ENCODE data around the gene RTP1. TPM values are rescaled to one million over a fixed set of nuclear protein-coding genes. Genes with fewer than 3 reads are reported as not detected.

Gene RTP1
- total and polyA plus RNA-seq, 2 of the 4 experiments (the other 2 are of a cell fraction), result not detected

DNA sequence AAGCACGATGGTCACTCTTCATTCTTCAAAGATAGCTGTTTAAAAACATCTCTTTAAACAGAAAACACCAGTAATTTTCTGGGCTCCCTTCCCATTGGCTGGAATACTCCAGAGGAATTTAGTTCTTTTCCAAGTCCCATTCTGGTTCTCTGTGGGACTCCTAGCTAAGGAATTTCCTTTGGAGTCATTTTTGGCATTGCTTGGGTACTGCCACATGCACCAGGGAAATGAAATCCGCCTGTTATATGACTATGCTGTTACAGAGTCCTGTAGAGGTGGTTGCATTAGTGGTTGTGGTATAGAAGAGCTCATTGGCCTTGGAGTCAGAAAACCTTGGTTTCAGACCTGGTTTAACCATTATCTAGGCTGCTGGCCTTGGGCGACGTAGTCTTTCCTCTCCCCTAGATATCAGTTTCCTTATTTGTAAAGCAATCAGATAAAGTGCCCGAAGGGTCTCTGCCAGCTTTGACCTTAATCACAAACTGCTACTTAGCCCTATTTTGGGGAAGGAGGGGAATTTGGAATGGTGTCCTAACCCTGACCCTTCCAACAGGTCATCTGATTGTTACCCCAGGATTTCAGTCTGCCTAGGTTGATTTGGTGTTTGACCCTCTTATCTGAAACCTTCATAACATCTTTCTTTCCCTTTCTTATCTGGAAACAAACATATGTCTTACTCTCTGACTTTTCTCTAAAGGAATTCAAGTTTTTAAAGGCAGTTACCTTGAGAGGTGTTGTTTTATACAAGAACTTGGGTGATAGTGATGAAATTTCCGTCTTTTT lies 13.4 kb downstream of the RTP1 start:
- Histone ChIP-seq H3K27me3 (ENCODE audit: control insufficient read depth, insufficient read depth, low read length) (no peaks in the 10 kb centered on the region; the same call in 1 of the 2 replicates), H3K9me3 (ENCODE audit: control insufficient read depth, insufficient read depth, low read length) (peaks cover 2% of the 10 kb centered on the region; the same call in 1 of the 2 replicates), H4K20me1 (ENCODE audit: insufficient read depth, low read length) (no peaks in the 10 kb centered on the region), H3K27ac (ENCODE audit: insufficient read depth, low read length) (no peak overlapping the region), H3K4me1 (ENCODE audit: control insufficient read depth, insufficient read depth, low read length) (peaks cover 8% of the 10 kb centered on the region), H3K36me3 (ENCODE audit: control insufficient read depth, insufficient read depth, low read length) (no peaks in the 10 kb centered on the region), H3K79me1 (ENCODE audit: low read depth in 1 of 2, low read length in 2 of 2) (no peaks in the 10 kb centered on the region), H3K14ac (replicated peaks; ENCODE audit: low read depth, low read length) (0 out of 2 replicates have a peak overlapping the region, but pooled peaks have one; percentile 18), H3K56ac (ENCODE audit: extremely low read depth, insufficient read depth, low read length) (no peak overlapping the region), H2BK20ac (ENCODE audit: low read depth, low read length) (peak overlapping the region; percentile 32; the same call in 1 of the 2 replicates), H3K4me2 (ENCODE audit: low read depth, low read length) (no peak overlapping the region; the same call in 1 of the 2 replicates), H3K18ac (ENCODE audit: low read depth, low read length) (peak overlapping the region; percentile 25; the same call in 1 of the 2 replicates), H4K5ac (ENCODE audit: low read depth, low read length) (no peak overlapping the region), H3K9ac (ENCODE audit: low read depth, low read length) (no peak overlapping the region), H3K4ac (ENCODE audit: low read depth, low read length) (peak overlapping the region; percentile 20; the same call in 1 of the 2 replicates), H3K9me1 (ENCODE audit: insufficient read depth, low read length) (no peaks in the 10 kb centered on the region), H2AFZ (replicated peaks; ENCODE audit: low read length, poor library complexity) (no peak overlapping the region), H3K23ac (ENCODE audit: low read depth, low read length) (no peak overlapping the region), H4K8ac (ENCODE audit: low read depth in 2 of 2, low read length in 2 of 2) (no peak overlapping the region), H2BK5ac (ENCODE audit: low read depth, low read length, poor library complexity, severe bottlenecking) (no peak overlapping the region), H2BK120ac (ENCODE audit: low read depth, low read length) (peak overlapping the region; percentile 37; the same call in 1 of the 2 replicates), H2AK9ac (replicated peaks; ENCODE audit: low read depth, low read length, poor library complexity) (no peak overlapping the region), H4K91ac (ENCODE audit: insufficient read depth, low read depth, low read length) (no peak overlapping the region), H2AK5ac (ENCODE audit: low read depth, low read length) (no peak overlapping the region), H2BK15ac (ENCODE audit: low read depth, low read length) (no peak overlapping the region), H3K4me3 (ENCODE audit: insufficient read depth, low read depth, low read length) (no peak overlapping the region)
- no peak for TF ChIP-seq SMC3 (IDR thresholded peaks at IDR 0.05; ENCODE audit: low read depth, low read length)
- no peak for TF ChIP-seq CHD1 (IDR thresholded peaks at IDR 0.05; ENCODE audit: low read depth, low read length)
- TF ChIP-seq MAZ (IDR thresholded peaks at IDR 0.05; ENCODE audit: borderline replicate concordance, low read depth, low read length), result no peak
- no peak for TF ChIP-seq RAD21 (IDR thresholded peaks at IDR 0.05; ENCODE audit: low read length)
- no peak for TF ChIP-seq CEBPB (IDR thresholded peaks at IDR 0.05; ENCODE audit: low read depth, low read length)
- no TSS peak for BruUV-seq (replicated peaks)
- WGBS, 2 experiments (ENCODE audit: extremely low coverage in 2 of 2, insufficient read length in 1 of 2), result 17% methylated on average over 1 of the region's 6 CpGs; no CpG with 5 or more reads in 1 of the 2 experiments
- CTCF ChIA-PET, result interaction anchor here (0.6 to 1.9 kb wide), 7 partner anchors 10 to 469 kb away, joined by 3 to 7 read pairs (median 3); no protein-coding TSS in a partner anchor
- dilution Hi-C loops (cut with HindIII; ENCODE audit: low sequenced_read_pairs, unreplicated experiment) (loop anchor here (25.0 kb wide), 1 partner anchor 477 kb away; no protein-coding TSS in a partner anchor), in situ Hi-C loops (cut with MboI; ENCODE audit: low sequenced_read_pairs) (no loop called here), intact Hi-C loops (cut with micrococcal nuclease) (no loop called here)
- ATAC-seq (ENCODE audit: low read depth), result peak; percentile 83
- POLR2A ChIA-PET (ENCODE audit: unreplicated experiment), result interaction anchor here (0.6 to 0.7 kb wide), 3 partner anchors 439 to 639 kb away, joined by 4 to 7 read pairs (median 5); no protein-coding TSS in a partner anchor
- DNase-seq, result peak; percentile 41

All from IMR-90 (cell line).